Measurements from ENCODE around the gene SLC30A1. TPM values are rescaled to one million over a fixed set of nuclear protein-coding genes. Genes with fewer than 3 reads are reported as not detected.
"Not testable (repeated sequence)": the region's sequence is repeated elsewhere in the genome, so short reads cannot be mapped to it uniquely, and the experiment has no call there.

SLC30A1 gene
- polyA plus RNA-seq, 3 donors, result 28.5 to 32.2 (median 31.4) TPM

- DNase-seq, result no peak
Measured at GRCh38 chr1:211589782-211590721, 11.1 kb upstream of the SLC30A1 start.

GRCh38 chr1:211588711-211589110, 9.8 kb upstream of the SLC30A1 start:
- no peak for DNase-seq

GRCh38 chr1:211587123-211587522, 8.2 kb upstream of the SLC30A1 start:
- DNase-seq, result no peak

GRCh38 chr1:211586538-211586937, 7.6 kb upstream of the SLC30A1 start:
- DNase-seq, result no peak

- DNase-seq, result no peak
Measured at GRCh38 chr1:211583011-211583992, 4.3 kb upstream of the SLC30A1 start.

GRCh38 chr1:211581526-211581925, 2.6 kb upstream of the SLC30A1 start:
- no peak for DNase-seq

GRCh38 chr1:211580303-211580687, 1.3 kb upstream of the SLC30A1 start:
- DNase-seq, result no peak

- DNase-seq, result peak; percentile 66
Measured at GRCh38 chr1:211579440-211580302, 710 bp upstream of the SLC30A1 start.

- peak; percentile 62 for DNase-seq
Measured at GRCh38 chr1:211577819-211578639, 932 bp downstream of the SLC30A1 start.

GRCh38 chr1:211577277-211577818, 1.6 kb downstream of the SLC30A1 start:
- DNase-seq, result no peak

GRCh38 chr1:211576717-211577116, 2.2 kb downstream of the SLC30A1 start:
- no peak for DNase-seq

- no peak for DNase-seq
Measured at GRCh38 chr1:211574705-211575104, 4.3 kb downstream of the SLC30A1 start.

- no peak for DNase-seq
Measured at GRCh38 chr1:211571998-211572397, 7.0 kb downstream of the SLC30A1 start.

- not testable (repeated sequence) for DNase-seq
Measured at GRCh38 chr1:211570378-211570777, 8.6 kb downstream of the SLC30A1 start.

GRCh38 chr1:211566431-211567025, 12.4 kb downstream of the SLC30A1 start:
- DNase-seq, result no peak

GRCh38 chr1:211564084-211564483, 14.9 kb downstream of the SLC30A1 start:
- no peak for DNase-seq

GRCh38 chr1:211559222-211560010, 19.5 kb downstream of the SLC30A1 start:
- DNase-seq, result no peak

GRCh38 chr1:211557894-211558625, 20.9 kb downstream of the SLC30A1 start:
- no peak for DNase-seq

All from renal pelvis (tissue), 4 donors.